Colonic mucosa (tissue), 4 donors: ENCODE results near the gene NPTX1. TPM values are rescaled to one million over a fixed set of nuclear protein-coding genes. Genes with fewer than 3 reads are reported as not detected.
A peak's percentile ranks its signal among the peaks of the same experiment; 100 is the strongest.

Source experiments
- DNase-seq: peaks from one replicate; pipeline ENCODE4 v3.0.0-alpha.2; 2020
- H3K27ac ChIP-seq: fragments of 200-600 bp; one replicate; pipeline ENCODE4 v1.8.0; 2021
- H3K27me3 ChIP-seq: fragments of 200-600 bp; one replicate; pipeline ENCODE4 v1.8.0; 2021
- H3K36me3 ChIP-seq: fragments of 200-600 bp; one replicate; pipeline ENCODE4 v1.8.0; 2021
- H3K4me1 ChIP-seq: fragments of 200-600 bp; one replicate; pipeline ENCODE4 v1.8.0; 2021; ENCODE audit warnings: mild to moderate bottlenecking
- H3K4me3 ChIP-seq: fragments of 200-600 bp; one replicate; pipeline ENCODE4 v1.8.0; 2021
- H3K9ac ChIP-seq, 2 donors: one replicate each; pipeline ENCODE4 v1.7.0; 2013; ENCODE audit warnings: control low read depth in 2 of 2, low read depth in 2 of 2, low read length in 2 of 2
- H3K9me3 ChIP-seq: fragments of 200-600 bp; one replicate; pipeline ENCODE4 v1.8.0; 2021
- intact Hi-C: fragments of 100-400 bp; cut with DNase I; formaldehyde crosslinking; loops from one replicate; pipeline ENCODE4 v1.14.1; 2022
- total RNA-seq, 2 donors: library from RNA; stranded (reverse); fragmentation: NEBNext Ultra II Directional in 1 of 2; extraction: Animal tissue kit (Norgen Biotek cat#: 25700) in 1 of 2; gene quantifications; one replicate each; pipeline ENCODE4 v1.2.1, GENCODE V29; 2021
- TF ChIP-seq, protein P1 (sequence below): fragments of 200-600 bp; IDR thresholded peaks from one replicate; pipeline ENCODE4 v1.8.0; 2022; ENCODE audit warnings: antibody characterized with exemption, mild to moderate bottlenecking
- donor health status: healthy.
- donor health status: DM: no; HTN: no; CAD: no.
- donor health status: DM: no; HTN: no; CAD: no.

Gene NPTX1, protein sequence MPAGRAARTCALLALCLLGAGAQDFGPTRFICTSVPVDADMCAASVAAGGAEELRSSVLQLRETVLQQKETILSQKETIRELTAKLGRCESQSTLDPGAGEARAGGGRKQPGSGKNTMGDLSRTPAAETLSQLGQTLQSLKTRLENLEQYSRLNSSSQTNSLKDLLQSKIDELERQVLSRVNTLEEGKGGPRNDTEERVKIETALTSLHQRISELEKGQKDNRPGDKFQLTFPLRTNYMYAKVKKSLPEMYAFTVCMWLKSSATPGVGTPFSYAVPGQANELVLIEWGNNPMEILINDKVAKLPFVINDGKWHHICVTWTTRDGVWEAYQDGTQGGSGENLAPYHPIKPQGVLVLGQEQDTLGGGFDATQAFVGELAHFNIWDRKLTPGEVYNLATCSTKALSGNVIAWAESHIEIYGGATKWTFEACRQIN
- total RNA-seq: 1 to 10 TPM in 1 of 2 donors, under 1 TPM in 1; 0.10 to 7.1 TPM

DNA sequence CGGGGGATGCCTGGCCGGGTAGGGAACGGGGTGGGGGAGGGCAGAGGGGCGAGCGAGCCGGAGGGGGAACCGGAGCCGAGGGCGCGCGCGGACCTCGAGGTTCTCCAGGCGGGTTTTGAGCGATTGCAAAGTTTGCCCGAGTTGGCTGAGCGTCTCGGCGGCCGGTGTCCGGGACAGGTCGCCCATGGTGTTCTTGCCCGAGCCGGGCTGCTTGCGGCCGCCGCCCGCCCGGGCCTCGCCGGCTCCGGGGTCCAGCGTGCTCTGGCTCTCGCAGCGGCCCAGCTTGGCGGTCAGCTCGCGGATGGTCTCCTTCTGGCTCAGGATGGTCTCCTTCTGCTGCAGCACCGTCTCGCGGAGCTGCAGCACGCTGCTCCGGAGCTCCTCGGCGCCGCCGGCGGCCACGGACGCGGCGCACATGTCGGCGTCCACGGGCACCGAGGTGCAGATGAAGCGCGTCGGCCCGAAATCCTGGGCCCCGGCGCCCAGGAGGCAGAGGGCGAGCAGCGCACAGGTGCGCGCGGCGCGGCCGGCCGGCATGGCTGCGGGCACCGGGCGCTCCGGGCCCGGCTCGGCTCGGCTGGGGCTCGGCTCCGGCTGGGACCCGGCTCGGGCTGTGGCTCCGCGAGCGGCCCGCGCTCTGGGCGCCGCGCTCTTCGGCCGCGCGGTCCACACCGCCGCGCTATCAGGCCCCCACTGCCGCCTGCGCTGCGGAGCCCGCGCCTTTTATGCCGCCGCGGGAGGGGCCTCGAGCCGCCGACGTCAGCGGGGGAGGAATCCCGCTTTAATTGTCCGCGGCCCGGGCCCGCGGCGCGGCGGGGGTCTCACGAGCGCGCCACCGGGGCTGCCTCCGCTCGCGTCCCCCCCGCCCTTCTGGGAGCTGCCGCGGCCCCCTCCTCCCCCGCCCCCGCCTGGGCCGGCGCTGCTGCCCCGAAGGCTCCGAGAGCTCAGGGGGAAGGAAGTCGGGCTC, at the start of gene NPTX1:
TSS of gene NPTX1 (minus strand) at position 698 of the 967 bp plus-strand sequence. CDS start at position 537, 161 bp downstream.
- H3K9ac ChIP-seq: no peak within 1 kb of the TSS
- H3K9me3 ChIP-seq: no peaks in the 10 kb centered on the region
- peaks cover 10% of the 10 kb centered on the region for H3K4me1 ChIP-seq
- intact Hi-C loops: loop anchor here (10.0 kb wide), 1 partner anchor 99 kb away; no protein-coding TSS in a partner anchor
- no peaks in the 10 kb centered on the region for H3K36me3 ChIP-seq
- TF ChIP-seq, protein P1, sequence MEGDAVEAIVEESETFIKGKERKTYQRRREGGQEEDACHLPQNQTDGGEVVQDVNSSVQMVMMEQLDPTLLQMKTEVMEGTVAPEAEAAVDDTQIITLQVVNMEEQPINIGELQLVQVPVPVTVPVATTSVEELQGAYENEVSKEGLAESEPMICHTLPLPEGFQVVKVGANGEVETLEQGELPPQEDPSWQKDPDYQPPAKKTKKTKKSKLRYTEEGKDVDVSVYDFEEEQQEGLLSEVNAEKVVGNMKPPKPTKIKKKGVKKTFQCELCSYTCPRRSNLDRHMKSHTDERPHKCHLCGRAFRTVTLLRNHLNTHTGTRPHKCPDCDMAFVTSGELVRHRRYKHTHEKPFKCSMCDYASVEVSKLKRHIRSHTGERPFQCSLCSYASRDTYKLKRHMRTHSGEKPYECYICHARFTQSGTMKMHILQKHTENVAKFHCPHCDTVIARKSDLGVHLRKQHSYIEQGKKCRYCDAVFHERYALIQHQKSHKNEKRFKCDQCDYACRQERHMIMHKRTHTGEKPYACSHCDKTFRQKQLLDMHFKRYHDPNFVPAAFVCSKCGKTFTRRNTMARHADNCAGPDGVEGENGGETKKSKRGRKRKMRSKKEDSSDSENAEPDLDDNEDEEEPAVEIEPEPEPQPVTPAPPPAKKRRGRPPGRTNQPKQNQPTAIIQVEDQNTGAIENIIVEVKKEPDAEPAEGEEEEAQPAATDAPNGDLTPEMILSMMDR: no peak
- no peak for DNase-seq
- no peak within 1 kb of the TSS for H3K27ac ChIP-seq
- H3K27me3 ChIP-seq: peaks cover 71% of the 10 kb centered on the region
- H3K4me3 ChIP-seq: peak within 1 kb of the TSS; percentile 22

DNA sequence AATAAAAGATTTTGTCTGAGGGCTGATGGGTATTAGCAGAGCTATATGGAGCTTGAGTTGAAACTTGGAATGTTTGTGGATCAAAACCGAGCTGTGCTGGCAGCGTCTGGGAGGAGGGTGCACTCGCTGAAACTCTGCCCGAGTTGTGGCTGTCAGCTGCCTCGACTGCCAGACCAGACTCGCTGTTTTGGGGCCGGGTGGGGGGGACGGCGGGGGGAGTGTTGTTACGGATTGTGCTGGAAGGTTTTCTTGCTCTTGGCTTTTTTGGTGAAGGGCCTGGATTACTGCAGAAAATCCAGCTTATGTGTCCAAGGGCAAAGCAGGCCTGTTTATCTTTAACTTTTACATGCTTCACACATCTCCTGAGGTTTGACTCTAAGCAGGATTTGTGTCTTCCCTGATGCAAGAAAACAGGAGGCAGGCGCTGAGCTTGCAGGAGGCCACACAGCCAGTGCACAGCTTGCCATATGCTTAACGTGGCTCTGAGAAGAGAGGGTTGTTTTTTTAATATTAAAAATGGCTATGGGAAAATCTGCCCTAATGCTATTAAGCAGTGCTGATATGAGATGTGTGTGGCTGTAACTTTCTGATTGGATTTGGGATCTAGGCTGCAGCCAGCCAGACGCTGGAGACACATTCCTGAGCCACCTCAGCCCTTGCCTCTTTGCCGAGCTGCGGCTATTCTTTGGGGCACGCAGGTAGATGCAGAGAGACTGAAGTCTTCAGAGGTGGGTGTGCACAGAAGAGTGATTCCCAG, 47.7 kb upstream of the NPTX1 start:
- Histone ChIP-seq H3K27me3 (peaks cover 4% of the 10 kb centered on the region), H3K27ac (no peak overlapping the region), H3K4me1 (no peaks in the 10 kb centered on the region), H3K4me3 (no peak overlapping the region), H3K9me3 (no peaks in the 10 kb centered on the region), H3K9ac (no peak overlapping the region), H3K36me3 (no peaks in the 10 kb centered on the region)
- no peak for DNase-seq
- TF ChIP-seq, protein P1: no peak
- intact Hi-C loops: no loop called here

GRCh38 chr17:80523054-80523744, 46.8 kb upstream of the NPTX1 start:
- Histone ChIP-seq H3K36me3 (no peaks in the 10 kb centered on the region), H3K4me3 (no peak overlapping the region), H3K27ac (no peak overlapping the region), H3K4me1 (no peaks in the 10 kb centered on the region), H3K27me3 (peaks cover 2% of the 10 kb centered on the region), H3K9ac (no peak overlapping the region), H3K9me3 (no peaks in the 10 kb centered on the region)
- TF ChIP-seq, protein P1: no peak
- no peak for DNase-seq
- intact Hi-C loops: no loop called here

DNA sequence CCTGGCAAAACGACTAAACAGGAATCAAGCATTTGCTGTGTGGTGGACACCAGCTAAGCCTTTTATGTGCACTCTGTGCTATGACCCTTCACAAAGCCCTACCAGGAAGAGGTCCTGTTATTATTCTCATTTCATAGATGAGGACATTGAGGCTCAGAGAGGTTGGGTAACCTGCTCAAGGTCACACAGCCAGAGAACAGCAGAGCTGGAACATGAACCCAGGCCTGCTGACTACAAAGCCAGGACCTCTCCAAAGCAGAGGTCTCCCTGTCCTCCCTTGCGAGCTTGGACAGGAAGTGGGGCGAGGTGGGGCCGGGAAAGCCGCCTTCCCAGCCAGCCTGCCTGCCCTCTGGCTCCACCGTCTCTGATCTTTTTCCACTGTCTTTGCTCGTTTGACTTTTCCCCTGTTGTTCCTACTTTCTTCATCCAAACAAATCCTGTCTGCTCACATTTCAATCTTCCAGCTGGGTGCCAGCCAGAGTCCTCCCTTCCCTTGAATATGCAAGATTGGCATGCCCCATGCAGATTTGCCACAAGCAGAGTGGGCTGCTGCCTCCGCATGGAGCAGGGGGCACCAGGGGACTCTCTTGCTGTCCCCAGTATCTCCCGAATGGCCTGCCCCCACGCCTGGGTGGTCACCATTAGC, 44.5 kb upstream of the NPTX1 start:
- no peak overlapping the region for H3K9ac ChIP-seq
- TF ChIP-seq, protein P1: no peak

More for the DNA sequence above, 44.5 kb upstream of the NPTX1 start:
- intact Hi-C loops: no loop called here
- H3K9me3 ChIP-seq: no peaks in the 10 kb centered on the region
- H3K27ac ChIP-seq: no peak overlapping the region
- H3K36me3 ChIP-seq: no peaks in the 10 kb centered on the region
- no peaks in the 10 kb centered on the region for H3K27me3 ChIP-seq
- no peaks in the 10 kb centered on the region for H3K4me1 ChIP-seq
- DNase-seq: no peak
- no peak overlapping the region for H3K4me3 ChIP-seq
